ENCODE data around the gene PIK3AP1.

GRCh38 chr10:96570983-96571964 lies 149.0 kb downstream of the PIK3AP1 start:
- TF ChIP-seq POLR2A (IDR thresholded peaks at IDR 0.05) (no peak), CTCF (IDR thresholded peaks at IDR 0.05) (no peak), POLR2AphosphoS5 (IDR thresholded peaks at IDR 0.05) (no peak)

All from prostate gland (tissue), 2 donors.